Measurements from ENCODE around the gene LPIN3.

LPIN3 gene

DNA sequence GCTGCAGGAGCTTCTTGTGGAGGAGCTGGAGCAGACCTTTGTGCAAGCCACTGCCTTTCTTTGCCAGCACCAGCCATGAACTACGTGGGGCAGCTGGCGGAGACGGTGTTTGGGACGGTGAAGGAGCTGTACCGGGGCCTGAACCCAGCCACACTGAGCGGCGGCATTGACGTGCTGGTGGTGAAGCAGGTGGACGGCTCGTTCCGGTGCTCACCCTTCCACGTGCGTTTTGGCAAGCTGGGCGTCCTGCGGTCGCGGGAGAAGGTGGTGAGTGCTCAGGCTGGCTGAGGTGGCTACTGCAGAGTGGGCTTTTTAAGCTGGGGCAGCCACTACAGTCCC, 5.1 kb downstream of the LPIN3 start:
- Histone ChIP-seq H3K27ac (ENCODE audit: low read length) (no peak overlapping the region), H3K27me3 (ENCODE audit: low read depth, low read length) (no peaks in the 10 kb centered on the region), H3K4me3 (ENCODE audit: low read length) (no peak overlapping the region), H3K79me2 (ENCODE audit: low read length) (no peaks in the 10 kb centered on the region), H4K20me1 (ENCODE audit: insufficient read depth, low read length) (no peaks in the 10 kb centered on the region), H3K9me3 (ENCODE audit: insufficient read depth, low read length) (no peaks in the 10 kb centered on the region), H2AFZ (ENCODE audit: low read depth, low read length) (no peak overlapping the region), H3K36me3 (replicated peaks; ENCODE audit: low read depth, low read length) (no peaks in the 10 kb centered on the region), H3K9ac (ENCODE audit: low read length) (no peak overlapping the region), H3K4me1 (ENCODE audit: low read length) (no peaks in the 10 kb centered on the region), H3K4me2 (ENCODE audit: low read length) (no peak overlapping the region)
- no peak for TF ChIP-seq EZH2phosphoT487 (IDR thresholded peaks at IDR 0.05; ENCODE audit: low read depth)
- TF ChIP-seq, protein P1, sequence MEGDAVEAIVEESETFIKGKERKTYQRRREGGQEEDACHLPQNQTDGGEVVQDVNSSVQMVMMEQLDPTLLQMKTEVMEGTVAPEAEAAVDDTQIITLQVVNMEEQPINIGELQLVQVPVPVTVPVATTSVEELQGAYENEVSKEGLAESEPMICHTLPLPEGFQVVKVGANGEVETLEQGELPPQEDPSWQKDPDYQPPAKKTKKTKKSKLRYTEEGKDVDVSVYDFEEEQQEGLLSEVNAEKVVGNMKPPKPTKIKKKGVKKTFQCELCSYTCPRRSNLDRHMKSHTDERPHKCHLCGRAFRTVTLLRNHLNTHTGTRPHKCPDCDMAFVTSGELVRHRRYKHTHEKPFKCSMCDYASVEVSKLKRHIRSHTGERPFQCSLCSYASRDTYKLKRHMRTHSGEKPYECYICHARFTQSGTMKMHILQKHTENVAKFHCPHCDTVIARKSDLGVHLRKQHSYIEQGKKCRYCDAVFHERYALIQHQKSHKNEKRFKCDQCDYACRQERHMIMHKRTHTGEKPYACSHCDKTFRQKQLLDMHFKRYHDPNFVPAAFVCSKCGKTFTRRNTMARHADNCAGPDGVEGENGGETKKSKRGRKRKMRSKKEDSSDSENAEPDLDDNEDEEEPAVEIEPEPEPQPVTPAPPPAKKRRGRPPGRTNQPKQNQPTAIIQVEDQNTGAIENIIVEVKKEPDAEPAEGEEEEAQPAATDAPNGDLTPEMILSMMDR (IDR thresholded peaks at IDR 0.05; ENCODE audit: low read depth, low read length): no peak

DNA sequence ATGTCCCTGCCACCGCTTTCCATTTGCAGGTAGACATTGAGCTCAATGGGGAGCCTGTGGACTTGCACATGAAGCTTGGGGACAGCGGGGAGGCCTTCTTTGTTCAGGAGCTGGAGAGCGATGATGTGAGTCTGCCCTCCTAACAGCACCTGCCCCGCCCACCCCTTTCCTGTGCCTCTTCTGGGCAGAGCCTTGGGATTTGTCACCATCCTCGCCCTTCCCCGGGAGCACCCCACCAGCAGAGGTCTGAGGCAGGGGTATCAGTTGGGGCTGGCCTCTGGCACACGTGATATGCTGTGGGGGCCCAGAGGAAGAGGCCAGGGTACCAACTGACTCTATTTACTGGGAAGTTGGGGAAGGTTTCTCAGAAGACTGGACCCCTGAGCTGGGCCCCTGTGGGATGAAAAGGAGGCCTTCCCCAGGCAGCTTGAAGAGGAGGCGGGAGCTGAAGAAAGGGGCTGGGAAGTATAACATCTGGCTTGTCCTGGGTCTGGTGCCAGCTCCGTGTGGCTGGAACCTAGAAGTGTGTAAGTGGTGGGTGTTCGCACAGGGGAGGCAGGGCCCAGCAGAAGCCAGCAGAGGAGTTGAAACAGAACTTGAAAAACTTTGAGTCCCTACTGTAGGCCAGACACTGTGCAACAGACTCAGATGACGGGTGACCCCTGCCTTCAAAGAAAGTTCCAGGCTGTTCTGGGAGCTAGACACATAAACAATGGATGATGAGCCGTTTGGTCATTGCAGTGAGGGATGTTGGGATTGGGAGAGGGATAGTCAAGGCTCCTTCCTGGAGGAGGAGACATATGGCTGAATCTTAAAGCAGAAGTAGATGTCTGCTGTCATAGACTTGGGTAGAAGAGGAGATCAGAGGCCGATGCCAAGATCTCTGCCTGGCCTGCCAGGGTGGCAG, 7.2 kb downstream of the LPIN3 start:
- H4K20me1 ChIP-seq (ENCODE audit: insufficient read depth, low read length): no peaks in the 10 kb centered on the region
- H2AFZ ChIP-seq (ENCODE audit: low read depth, low read length): no peak overlapping the region
- H3K9ac ChIP-seq (ENCODE audit: low read length): no peak overlapping the region
- H3K27ac ChIP-seq (ENCODE audit: low read length): no peak overlapping the region
- no peak overlapping the region for H3K4me3 ChIP-seq (ENCODE audit: low read length)
- no peaks in the 10 kb centered on the region for H3K36me3 ChIP-seq (replicated peaks; ENCODE audit: low read depth, low read length)
- no peaks in the 10 kb centered on the region for H3K79me2 ChIP-seq (ENCODE audit: low read length)
- TF ChIP-seq, protein P1 (IDR thresholded peaks at IDR 0.05; ENCODE audit: low read depth, low read length): no peak
- TF ChIP-seq EZH2phosphoT487 (IDR thresholded peaks at IDR 0.05; ENCODE audit: low read depth): no peak
- H3K9me3 ChIP-seq (ENCODE audit: insufficient read depth, low read length): no peaks in the 10 kb centered on the region
- H3K27me3 ChIP-seq (ENCODE audit: low read depth, low read length): peaks cover 5% of the 10 kb centered on the region; the same call in 1 of the 2 replicates
- H3K4me1 ChIP-seq (ENCODE audit: low read length): no peaks in the 10 kb centered on the region
- no peak overlapping the region for H3K4me2 ChIP-seq (ENCODE audit: low read length)

DNA sequence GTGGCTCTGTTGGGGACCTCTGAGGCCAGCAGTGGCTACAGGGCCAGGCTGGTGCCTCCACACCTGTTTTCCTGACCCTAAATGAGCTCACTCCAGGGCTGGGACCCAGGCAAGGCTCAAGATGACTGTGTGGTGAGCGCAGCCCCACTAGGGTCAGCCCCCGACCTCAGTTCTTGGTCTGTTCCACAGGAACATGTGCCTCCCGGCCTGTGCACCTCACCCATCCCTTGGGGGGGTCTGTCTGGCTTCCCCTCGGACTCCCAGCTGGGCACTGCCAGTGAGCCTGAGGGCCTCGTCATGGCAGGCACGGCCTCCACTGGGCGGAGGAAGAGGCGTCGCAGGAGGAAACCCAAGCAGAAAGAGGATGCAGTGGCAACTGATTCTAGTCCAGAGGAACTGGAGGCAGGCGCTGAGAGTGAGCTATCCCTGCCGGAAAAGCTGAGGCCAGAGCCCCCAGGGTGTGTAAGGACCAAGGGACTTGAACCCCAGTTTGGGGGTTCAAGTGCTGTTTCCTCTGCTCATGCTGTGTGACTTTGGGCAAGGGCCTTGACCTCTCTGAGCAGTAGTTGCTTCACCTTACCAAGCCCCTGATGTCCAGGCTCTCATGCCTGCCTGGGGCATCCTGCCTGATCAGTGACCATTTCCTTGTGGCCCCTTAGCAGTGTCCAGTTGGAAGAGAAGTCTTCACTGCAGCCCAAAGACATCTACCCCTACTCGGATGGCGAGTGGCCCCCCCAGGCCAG, 8.0 kb downstream of the LPIN3 start:
- Histone ChIP-seq H3K4me1 (ENCODE audit: low read length) (no peaks in the 10 kb centered on the region), H3K9ac (ENCODE audit: low read length) (no peak overlapping the region), H3K4me2 (ENCODE audit: low read length) (no peak overlapping the region), H3K79me2 (ENCODE audit: low read length) (no peaks in the 10 kb centered on the region), H2AFZ (ENCODE audit: low read depth, low read length) (no peak overlapping the region), H3K36me3 (replicated peaks; ENCODE audit: low read depth, low read length) (no peaks in the 10 kb centered on the region), H3K27me3 (ENCODE audit: low read depth, low read length) (peaks cover 5% of the 10 kb centered on the region; the same call in 1 of the 2 replicates), H3K9me3 (ENCODE audit: insufficient read depth, low read length) (no peaks in the 10 kb centered on the region), H4K20me1 (ENCODE audit: insufficient read depth, low read length) (no peaks in the 10 kb centered on the region), H3K27ac (ENCODE audit: low read length) (no peak overlapping the region), H3K4me3 (ENCODE audit: low read length) (no peak overlapping the region)
- TF ChIP-seq, protein P1 (IDR thresholded peaks at IDR 0.05; ENCODE audit: low read depth, low read length): no peak
- no peak for TF ChIP-seq EZH2phosphoT487 (IDR thresholded peaks at IDR 0.05; ENCODE audit: low read depth)

DNA sequence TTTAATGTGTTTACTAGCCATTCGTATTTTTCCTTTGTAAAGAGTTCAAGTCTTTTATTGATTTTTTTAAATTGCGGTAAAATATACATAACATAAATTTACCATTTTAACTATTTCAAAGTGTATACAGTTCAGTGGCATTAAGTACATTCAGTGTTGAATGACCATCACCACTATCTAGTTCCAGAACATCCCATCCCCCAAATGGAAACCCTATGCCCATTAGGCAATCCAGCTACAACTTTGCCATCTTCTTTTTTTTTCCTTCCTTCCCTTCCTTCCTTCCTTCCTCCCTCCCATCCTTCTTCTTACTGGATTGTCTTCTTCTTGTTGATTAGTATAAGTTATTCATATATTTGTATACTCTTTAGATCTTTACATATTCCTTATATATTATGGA, 8.6 kb downstream of the LPIN3 start:
- H3K27me3 ChIP-seq (ENCODE audit: low read depth, low read length): peaks cover 5% of the 10 kb centered on the region; the same call in 1 of the 2 replicates
- H3K4me3 ChIP-seq (ENCODE audit: low read length): no peak overlapping the region
- H3K4me2 ChIP-seq (ENCODE audit: low read length): no peak overlapping the region
- H3K9ac ChIP-seq (ENCODE audit: low read length): no peak overlapping the region
- H3K79me2 ChIP-seq (ENCODE audit: low read length): no peaks in the 10 kb centered on the region
- H3K36me3 ChIP-seq (replicated peaks; ENCODE audit: low read depth, low read length): no peaks in the 10 kb centered on the region
- no peaks in the 10 kb centered on the region for H4K20me1 ChIP-seq (ENCODE audit: insufficient read depth, low read length)
- H3K9me3 ChIP-seq (ENCODE audit: insufficient read depth, low read length): no peaks in the 10 kb centered on the region
- no peak for TF ChIP-seq EZH2phosphoT487 (IDR thresholded peaks at IDR 0.05; ENCODE audit: low read depth)
- TF ChIP-seq, protein P1 (IDR thresholded peaks at IDR 0.05; ENCODE audit: low read depth, low read length): no peak
- H3K4me1 ChIP-seq (ENCODE audit: low read length): no peaks in the 10 kb centered on the region
- H2AFZ ChIP-seq (ENCODE audit: low read depth, low read length): no peak overlapping the region
- no peak overlapping the region for H3K27ac ChIP-seq (ENCODE audit: low read length)
